GM18498 (cell line): Measurements from ENCODE around the gene ACSM2B.
"Not testable (repeated sequence)": the region's sequence is repeated elsewhere in the genome, so short reads cannot be mapped to it uniquely, and the experiment has no call there.

Experiments
- ATAC-seq: cut with Tn5 transposase; IDR thresholded peaks from one replicate; pipeline ENCODE4 v1.9.1; 2021; ENCODE audit warnings: mild to moderate bottlenecking, moderate library complexity; ENCODE audit not compliant: unreplicated experiment

The ACSM2B gene

DNA sequence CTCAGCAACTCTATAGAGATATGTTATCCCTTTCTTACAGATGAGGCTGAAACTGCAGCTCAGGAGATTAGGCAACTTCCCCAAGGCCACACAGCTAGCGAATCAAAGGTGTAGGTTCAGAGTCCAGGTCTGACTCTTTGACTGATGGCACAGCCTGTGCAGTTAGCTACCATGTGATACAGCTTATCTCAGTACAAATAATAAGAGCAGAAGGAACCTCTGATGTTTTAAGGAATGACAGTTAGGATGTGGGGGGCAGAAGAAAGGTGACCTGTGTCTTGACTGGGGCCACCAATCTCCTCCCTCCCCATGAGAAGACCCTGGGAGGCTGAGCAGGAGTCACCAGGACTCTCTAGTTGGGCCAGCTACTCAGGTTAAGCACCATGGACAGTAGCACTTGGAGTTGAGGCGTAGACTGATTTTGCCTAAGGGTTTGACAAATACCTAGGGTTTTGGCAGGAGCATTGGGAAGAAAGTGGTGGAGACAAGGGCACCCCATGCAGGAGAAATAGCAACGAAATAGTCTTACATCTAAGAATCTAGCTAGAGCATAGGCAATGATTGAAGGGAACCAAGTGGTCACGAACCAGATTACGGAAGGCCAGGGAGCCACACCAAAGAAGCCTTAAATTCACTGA, 22.8 kb upstream of the ACSM2B start:
- no peak for ATAC-seq

DNA sequence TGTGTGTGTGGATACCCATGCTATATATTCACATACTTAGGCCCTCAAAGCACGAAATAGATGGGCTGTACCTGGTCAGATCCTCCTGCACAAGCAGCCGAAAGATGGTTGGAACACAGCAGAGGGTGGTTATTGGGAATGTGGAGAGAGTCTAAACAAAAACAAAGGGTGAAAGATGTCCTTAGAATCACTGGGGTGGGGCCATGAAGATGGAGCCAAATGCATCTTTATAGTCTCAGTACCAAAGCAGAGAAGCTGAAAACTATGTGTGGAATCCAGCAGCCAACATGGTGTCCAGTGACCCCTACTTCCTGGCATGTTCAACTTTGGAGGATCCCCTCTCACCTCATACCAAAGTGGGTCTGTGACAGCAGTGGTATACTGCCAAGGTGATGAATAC, 19.5 kb upstream of the ACSM2B start:
- not testable (repeated sequence) for ATAC-seq

DNA sequence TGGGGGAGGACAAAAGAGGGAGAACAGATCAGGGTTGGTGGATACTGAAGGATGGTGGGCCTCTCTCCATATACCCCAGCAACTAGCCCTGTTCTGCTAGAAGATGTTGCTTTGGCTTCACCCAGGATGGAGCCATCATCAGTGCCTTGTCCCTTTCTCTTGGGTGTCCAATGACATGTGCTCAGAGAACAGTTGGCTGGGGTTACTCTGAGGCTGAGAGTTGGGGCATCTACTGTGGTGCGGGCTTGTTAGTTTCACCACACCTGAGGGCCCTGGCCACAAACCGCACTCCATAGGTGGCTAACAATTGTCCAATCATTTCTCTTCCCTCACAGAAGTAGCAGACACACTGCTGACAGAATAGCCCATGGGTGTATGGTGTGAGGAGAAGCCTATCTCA, 18.9 kb upstream of the ACSM2B start:
- not testable (repeated sequence) for ATAC-seq

DNA sequence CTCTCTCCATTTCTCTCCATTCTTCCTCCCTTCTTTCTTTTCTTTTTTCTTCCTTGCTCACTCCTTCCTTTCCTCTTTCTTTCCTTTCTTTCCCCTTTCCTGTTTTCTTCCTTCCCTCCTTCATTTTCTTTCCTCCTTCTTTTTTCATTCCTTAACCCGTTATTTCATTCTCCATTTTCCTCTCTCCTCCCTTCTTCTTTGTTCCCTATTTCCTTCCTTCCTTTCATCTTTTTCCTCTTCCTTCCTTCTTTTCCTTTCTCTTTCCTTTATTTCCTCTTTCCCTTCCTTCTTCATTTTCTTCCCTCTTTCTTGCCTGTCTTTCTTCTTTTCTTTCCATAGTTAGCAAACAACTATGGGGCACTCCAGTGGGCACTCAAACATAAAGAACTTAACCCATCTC, 16.6 kb upstream of the ACSM2B start:
- not testable (repeated sequence) for ATAC-seq

DNA sequence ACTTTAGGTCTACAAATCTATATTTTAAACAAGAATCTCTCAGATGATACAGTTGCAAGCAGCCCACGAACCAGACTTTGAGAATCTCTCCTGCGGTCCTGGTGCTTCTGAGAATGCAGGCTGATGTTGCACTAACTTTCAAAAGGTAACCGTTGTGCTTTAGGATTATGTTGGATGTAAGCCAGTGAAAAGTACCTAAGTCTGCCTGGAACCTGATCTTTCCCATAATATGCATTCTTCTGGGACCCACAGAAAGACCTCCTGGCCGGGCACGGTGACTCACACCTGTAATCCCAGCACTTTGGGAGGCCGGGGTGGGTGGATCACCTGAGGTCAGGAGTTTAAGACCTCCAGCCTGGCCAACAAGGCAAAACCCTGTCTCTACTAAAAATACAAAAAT, 13.3 kb upstream of the ACSM2B start:
- not testable (repeated sequence) for ATAC-seq

DNA sequence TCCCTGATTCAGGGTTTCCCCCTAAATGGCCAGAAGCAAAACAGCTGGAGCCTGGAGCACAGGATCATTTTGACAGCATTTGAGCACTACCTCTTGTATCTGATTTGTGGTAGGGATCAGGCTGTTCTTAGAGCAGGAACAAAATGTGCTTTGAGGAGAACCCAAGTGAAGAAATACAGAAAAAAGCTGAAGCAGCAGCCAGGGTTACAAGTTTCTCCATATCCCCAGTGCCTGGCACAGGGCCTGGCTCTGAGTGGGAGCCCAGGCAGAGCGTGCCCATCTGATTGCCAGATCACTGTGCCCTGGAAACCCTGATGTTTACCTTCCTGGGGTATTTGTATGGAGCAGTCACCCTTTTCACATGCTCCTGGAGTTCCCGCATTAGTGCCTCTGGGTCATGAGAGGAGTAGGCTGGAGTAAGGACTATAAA, 11.5 kb upstream of the ACSM2B start:
- ATAC-seq, result not testable (repeated sequence)

DNA sequence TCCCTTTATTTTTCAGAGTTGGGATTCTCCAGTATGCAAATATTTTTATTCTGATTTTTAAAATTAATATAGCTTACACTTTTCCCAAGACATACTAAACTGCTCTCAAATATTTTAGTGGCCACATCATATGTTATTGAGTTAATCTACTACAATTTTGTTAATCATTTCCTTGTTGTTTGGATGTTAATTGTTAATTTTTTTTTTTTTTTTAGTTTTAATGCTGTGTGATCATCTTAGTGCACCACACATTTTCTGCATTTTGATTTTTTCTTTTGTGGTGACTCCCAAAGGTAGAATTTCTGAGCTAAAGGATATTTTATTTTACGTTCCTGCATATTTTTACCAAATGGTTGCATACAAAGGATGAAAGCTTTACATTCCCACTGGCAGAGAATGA, 10.5 kb upstream of the ACSM2B start:
- ATAC-seq, result not testable (repeated sequence)

DNA sequence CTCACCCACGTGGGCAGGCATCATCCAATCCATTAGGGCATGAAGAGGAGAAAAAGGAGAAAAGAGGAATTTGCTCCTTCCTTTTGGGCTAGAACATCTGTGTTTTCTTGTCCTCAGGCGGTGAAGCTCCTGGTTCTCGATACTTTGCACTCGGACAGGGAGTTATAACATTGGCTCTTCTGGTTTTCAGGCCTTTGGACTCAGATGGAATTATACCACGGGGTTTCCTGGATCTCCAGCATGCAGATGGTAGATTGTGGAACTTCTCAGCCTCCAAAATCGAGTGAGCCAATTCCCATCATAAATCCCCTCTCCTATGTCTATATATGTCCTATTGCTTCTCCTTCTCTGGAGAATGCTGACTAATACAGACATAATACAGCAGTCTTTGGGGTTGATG, 9.9 kb upstream of the ACSM2B start:
- not testable (repeated sequence) for ATAC-seq

DNA sequence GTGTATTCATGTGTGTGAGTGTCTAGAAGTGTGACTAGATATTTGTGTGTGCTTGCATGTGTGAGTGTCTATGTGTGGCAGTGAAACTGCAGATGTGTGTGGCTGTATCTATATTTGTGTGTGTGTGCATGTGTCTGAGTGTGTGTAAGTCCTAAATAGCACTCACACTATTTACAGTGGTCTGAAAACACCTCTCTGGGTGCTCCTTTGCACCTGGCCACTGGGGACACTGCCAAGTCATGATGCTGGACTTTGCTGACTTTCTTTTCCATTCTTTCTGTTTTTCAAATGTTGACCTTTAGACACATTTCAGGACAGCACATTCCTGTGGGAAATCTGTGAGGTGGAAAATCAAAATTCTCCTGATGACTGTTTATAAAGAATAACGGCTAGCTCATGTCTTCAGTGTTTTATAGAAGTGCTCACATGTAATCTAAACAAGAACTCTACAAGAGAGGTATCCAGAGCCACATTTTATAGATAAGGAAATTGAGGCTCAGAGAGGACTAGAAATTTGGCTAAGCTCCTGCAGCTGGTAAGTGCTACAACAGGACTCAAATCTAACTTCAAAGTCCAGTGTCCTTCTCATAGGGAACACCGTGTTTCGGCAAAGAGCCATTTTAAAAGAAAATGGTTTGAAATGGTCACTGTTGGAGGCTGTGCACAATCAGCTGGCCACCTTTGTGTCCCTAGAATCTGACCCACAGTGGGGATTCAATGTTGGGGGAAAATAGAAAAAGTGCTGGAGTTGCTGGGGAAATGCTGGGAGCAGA, 4.5 kb upstream of the ACSM2B start:
- ATAC-seq, result not testable (repeated sequence)

DNA sequence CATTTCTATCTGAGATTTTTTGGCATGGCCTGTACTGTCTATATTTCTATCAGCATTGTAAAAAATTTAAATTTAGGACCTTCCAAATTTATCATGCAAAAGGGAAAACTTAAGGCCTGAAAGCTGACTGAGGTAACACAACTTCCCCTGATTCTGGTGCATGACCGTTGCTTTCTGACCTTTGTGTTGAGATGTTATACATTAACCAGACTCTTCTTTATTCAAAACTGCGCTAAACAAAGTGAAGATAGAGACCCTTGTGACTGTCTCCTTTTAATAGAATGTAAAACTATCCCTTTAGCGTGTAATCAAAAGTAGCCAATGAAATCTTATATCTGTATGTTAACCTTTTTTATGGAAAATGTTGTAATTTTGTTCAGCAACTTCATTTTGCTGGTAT, 1.9 kb upstream of the ACSM2B start:
- not testable (repeated sequence) for ATAC-seq

DNA sequence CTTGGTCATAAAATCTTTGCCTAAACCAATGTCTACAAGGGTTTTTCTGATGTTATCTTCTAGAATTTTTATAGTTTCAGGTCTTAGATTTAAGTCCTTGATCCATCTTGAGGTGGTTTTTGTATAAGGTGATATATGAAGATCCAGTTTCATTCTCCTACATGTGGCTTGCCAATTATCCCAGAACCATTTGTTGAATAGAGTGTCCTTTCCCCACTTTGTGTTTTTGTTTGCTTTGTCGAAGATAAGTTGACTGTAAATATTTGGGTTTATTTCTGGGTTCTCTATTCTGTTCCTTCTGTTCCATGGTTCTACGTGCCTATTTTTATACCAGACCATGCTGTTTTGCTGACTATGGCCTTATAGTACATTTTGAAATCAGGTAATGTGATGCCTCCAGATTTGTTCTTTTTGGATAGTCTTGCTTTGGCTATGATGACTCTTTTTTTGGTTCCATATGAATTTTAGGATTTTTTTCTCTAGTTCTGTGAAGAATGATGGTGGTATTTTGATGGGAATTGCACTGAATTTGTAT, 7.0 kb downstream of the ACSM2B start:
- ATAC-seq, result not testable (repeated sequence)

DNA sequence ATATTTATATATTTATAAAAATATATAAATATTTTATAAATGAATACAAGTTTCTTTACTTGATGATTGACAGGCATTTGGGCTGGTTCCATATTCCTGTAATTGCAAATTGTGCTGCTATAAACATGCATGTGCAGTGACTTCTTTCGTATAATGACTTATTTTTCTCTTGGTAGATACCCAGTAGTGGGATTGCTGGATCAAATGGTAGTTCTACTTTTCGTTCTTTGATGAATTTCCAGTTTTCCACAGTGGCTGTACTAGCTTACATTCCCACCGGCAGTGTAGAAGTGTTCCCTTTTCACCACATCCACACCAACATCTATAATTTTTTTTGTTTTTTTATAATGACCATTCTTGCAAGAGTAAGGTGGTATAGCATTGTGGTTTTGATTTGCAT, 7.8 kb downstream of the ACSM2B start:
- no peak for ATAC-seq

DNA sequence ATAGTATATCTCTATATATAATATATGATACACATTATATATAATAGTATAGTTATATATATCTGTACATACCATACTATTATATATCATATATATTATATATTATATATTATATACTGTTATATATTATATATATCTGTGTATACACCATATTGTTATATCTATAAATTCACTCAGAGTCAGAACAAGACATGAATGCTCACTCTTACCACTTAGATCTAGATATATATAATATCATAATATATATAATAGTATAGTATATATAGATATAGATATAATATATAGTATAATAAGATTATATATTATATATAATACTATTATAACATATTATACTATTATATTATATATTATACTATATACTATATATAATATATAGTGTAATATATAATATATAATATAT, 9.3 kb downstream of the ACSM2B start:
- ATAC-seq, result no peak

DNA sequence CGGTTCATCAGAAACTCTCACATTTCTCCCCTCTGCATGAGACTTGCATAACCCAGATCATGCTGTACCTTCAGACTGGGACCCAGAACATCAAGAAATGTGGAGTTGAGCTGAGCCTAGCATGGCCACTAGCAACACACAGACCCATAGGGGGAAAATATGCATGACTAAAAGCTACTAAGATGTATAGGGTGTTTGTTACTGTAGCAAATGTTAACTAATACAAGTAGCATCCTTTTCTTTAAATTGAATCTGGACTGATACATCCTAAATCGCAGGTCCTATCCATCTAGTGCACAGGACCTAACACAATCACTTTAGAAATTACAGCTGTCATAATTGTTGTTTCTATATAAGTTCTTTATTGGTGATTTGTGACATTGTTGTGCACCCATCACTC, 10.8 kb downstream of the ACSM2B start:
- ATAC-seq, result not testable (repeated sequence)

DNA sequence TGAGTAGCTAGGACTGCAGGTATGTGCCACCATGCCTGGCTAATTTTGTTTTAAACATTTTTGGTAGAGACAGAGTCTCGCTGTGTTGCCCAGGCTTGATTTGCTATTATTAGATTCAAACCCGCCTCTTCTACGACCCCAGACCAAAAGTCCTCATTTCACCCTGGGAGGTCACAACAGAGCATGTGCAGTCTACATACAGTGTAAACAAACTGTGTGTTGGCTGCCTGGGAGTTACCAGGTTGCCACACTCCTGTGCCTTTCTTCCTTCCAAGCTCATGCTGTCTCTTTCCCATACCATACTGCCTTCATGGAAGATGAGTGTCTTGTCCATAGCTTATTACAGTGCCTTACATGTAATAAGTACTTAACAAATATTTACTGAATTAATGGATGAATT, 11.9 kb downstream of the ACSM2B start:
- not testable (repeated sequence) for ATAC-seq

DNA sequence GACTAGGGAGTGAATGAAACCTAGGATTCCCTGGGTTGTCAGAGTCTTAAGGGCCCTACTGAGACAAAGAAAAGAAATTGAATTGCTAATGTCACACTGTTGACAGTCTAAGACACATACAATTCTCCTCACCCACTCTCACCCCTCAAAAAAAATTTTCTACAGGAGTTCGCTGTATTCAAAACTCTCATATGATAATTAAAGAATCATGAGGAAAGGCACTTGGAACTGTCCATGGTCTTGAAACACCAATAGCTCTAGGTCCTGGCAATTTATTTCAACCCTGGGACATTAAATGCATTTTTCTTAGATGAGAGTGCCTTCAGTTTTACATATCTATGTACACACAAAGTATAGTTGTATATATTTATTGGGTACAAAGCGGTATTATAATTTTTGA, 20.5 kb downstream of the ACSM2B start:
- ATAC-seq, result not testable (repeated sequence)

DNA sequence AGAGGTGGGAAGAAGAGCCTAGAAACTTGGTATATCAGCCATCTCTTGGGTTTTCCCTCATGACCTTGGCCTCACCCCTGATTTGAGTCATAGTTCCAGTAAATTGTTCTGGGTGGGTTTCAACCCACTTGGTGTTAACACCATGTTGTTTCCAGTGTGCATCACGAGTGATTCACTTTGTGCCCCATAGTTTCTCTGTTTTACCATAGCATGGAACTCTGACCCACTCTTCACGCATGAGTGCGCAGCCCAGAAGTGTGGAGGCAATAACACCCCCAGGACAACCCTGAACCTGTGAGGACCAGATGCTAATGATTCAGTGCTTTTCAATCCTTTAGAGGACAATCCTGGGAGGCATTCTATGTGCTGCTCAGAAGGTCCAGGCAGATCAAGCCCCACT, 21.5 kb downstream of the ACSM2B start:
- not testable (repeated sequence) for ATAC-seq

DNA sequence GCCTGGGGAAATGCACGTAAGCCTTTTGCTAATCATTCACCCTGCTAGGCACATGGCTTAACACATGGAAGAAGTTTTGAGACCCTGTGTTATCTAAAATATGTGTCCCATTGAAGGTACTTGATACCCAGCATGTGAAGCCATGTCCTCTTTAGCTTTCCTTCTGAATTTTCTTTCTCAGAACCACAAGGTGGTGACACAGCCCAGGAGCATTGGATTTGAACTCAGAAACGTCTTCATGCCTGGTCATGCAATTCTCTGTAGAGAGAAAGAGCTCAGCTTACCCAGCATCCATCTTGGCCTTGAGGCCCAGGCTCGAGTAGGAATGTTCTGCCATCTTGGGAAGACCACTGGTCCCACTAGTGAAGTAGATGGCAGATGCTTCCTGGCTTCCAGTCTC, 22.7 kb downstream of the ACSM2B start:
- ATAC-seq, result not testable (repeated sequence)

DNA sequence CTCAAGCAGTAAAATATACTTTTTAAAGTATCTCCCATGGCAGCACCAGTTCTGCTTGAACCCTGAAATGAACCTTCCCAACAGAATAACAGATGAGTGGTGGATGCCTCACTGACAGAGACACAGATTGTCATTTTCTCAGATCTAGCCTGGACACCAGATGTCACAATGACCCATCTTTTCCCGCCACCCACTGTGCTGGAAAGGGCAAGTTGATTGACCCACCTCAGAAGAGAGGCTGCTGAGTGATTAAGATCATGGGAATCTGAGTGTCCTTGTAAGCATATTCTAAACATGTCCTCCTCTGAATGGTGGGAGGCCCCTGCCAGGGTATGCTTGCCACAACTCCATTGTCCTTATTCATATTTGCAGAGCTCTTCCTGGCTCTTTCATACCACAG, 29.2 kb downstream of the ACSM2B start:
- not testable (repeated sequence) for ATAC-seq

DNA sequence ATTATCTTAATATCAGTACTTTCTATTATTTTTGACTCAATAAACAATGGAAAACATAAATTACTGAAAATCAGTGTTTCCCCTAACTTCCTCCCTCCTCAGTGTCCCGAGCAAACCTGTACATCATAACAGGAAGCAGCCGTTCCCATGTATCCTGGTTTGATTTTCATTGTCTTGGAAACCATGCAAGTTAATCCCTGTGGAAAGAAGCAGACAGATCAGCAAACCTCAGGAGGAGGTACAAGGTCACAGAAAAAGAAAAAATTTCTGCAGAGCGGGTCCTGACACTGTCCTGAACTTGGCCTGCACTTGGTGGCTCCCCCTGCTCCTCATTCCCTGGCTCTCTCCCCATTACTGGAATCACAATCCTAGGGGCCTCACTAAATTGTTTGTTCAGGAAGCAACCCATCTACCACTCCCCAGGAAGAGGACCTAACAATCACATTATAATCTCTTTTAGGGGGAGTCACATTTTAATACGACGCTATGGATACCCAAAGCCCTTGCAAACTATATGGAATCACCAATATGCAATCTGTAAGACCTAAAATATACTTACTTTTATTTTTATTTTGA, 29.8 kb downstream of the ACSM2B start:
- ATAC-seq, result not testable (repeated sequence)

DNA sequence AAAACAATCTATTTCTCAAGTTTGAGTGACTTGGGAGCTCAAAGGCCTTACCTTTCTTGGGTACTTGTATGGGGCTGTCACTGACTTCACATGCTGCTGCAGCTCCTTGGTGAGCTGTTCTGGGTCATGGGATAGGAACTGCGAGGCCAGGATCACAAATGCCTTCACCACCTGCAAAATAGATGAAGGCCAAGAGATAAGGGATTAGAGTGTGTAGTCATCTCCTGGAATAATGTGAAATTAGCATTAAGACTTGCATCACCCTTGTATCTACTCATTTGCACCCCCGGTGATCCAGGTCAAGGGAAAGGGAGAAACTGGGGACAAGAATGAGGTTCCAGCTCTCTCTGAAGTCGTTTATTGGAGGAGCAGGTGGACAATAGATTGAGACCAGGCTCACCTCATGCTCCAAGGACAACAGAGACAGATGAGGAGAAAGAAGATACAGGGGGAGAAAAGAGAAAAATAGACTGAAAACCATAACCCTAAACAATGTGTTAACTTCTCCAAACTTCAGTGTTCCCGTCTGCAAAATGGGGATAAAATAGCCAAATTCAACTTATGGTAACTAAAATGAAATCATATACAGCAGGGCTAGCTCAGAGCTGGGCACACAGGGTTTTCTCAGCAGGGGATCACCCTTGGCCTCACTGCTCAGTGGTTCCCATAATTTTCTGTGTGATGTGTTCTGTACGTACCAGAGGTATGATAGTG, 35.4 kb downstream of the ACSM2B start:
- ATAC-seq, result not testable (repeated sequence)
